PC-9 (cell line): ENCODE measurements around the gene PALD1. TPM values are rescaled to one million over a fixed set of nuclear protein-coding genes. Genes with fewer than 3 reads are reported as not detected.

Experiments
- BruUV-seq: library from RNA; stranded (reverse); fragments of 400-500 nt; replicated peaks from 2 replicates; lab custom pipeline; 2021; lab: Mats Ljungman, UMichigan
- CTCF ChIA-PET: fragments of 300-600 bp; sonication (Branson Sonifier 250); formaldehyde crosslinking; loops from one replicate; lab custom pipeline; 2022; ENCODE audit warnings: antibody characterized with exemption; lab: Charles Lee
- POLR2A ChIA-PET: fragments of 300-600 bp; sonication (Branson Sonifier 250); formaldehyde crosslinking; loops from one replicate; lab custom pipeline; 2022; ENCODE audit warnings: antibody characterized with exemption; ENCODE audit not compliant: unreplicated experiment; lab: Charles Lee
- DNase-seq, 2 experiments: peaks; one replicate each; pipeline versions ENCODE4 v3.0.0 to v3.0.0-alpha.2; 2015 to 2022; ENCODE audit warnings: mixed read lengths in 1 of 2
- H2AFZ ChIP-seq: fragments of 200-600 bp; sonication (generic); 2 replicates; pipeline ENCODE4 v1.8.1; 2017; ENCODE audit warnings: antibody characterized with exemption
- H3F3A ChIP-seq: fragments of 200-600 bp; sonication (generic); 2 replicates; pipeline ENCODE4 v1.8.1; 2017; ENCODE audit warnings: antibody characterized with exemption, mild to moderate bottlenecking, low read depth; ENCODE audit not compliant: insufficient read depth
- H3K27ac ChIP-seq: fragments of 200-600 bp; sonication (generic); 2 replicates; pipeline ENCODE4 v1.6.1; 2016; ENCODE audit warnings: mixed run types
- H3K27me3 ChIP-seq: fragments of 200-600 bp; sonication (generic); 2 replicates; pipeline ENCODE4 v1.6.1; 2016; ENCODE audit warnings: low read depth, mixed run types; ENCODE audit not compliant: insufficient read depth
- H3K36me3 ChIP-seq: fragments of 200-600 bp; sonication (generic); 2 replicates; pipeline ENCODE4 v1.6.1; 2016; ENCODE audit warnings: low read depth, mixed run types
- H3K4me1 ChIP-seq: fragments of 200-600 bp; sonication (generic); replicated peaks from 2 replicates; pipeline ENCODE4 v1.6.1; 2016; ENCODE audit warnings: mixed run types; ENCODE audit not compliant: insufficient read depth
- H3K4me2 ChIP-seq: fragments of 200-600 bp; sonication (generic); 2 replicates; pipeline ENCODE4 v1.6.1; 2017; ENCODE audit warnings: mixed run types
- H3K4me3 ChIP-seq: fragments of 200-600 bp; sonication (generic); 2 replicates; pipeline ENCODE4 v1.6.1; 2016; ENCODE audit warnings: mixed run types
- H3K79me2 ChIP-seq: fragments of 200-600 bp; sonication (generic); 2 replicates; pipeline ENCODE4 v1.6.1; 2017; ENCODE audit warnings: low read depth, mixed run types
- H3K9me2 ChIP-seq: fragments of 200-600 bp; sonication (generic); 2 replicates; pipeline ENCODE4 v1.8.1; 2017; ENCODE audit warnings: mild to moderate bottlenecking; ENCODE audit not compliant: insufficient read depth
- H3K9me3 ChIP-seq: fragments of 200-600 bp; sonication (generic); 2 replicates; pipeline ENCODE4 v1.8.1; 2016; ENCODE audit warnings: low read depth; ENCODE audit not compliant: insufficient read depth
- H4K20me1 ChIP-seq: fragments of 200-600 bp; sonication (generic); 2 replicates; pipeline ENCODE4 v1.8.1; 2017; ENCODE audit not compliant: insufficient read depth
- EZH2 ChIP-seq: fragments of 200-600 bp; sonication (generic); IDR thresholded peaks from 2 replicates; pipeline ENCODE4 v1.8.0; 2017; ENCODE audit warnings: antibody characterized with exemption, low read depth
- intact Hi-C: fragments of 100-400 bp; cut with micrococcal nuclease; formaldehyde crosslinking; loops from one replicate; pipeline ENCODE4 v1.10.0; 2022; ENCODE audit not compliant: unreplicated experiment
- total RNA-seq: library from RNA; stranded (reverse); gene quantifications from 2 replicates; pipeline ENCODE4 v1.2.3, GENCODE V29; 2021
- TF ChIP-seq, protein P1 (sequence below): fragments of 200-600 bp; sonication (generic); conservative IDR thresholded peaks from 2 replicates; pipeline ENCODE4 v1.6.1; 2017; ENCODE audit warnings: mixed run types, antibody characterized with exemption, mild to moderate bottlenecking, moderate library complexity

The PALD1 gene
- total RNA-seq, 1 experiment from 2014 or later = 5.2 TPM

- 0 out of 2 replicates have a peak, but pooled peaks cover 5% of the 10 kb centered on the region for H4K20me1 ChIP-seq
- H3K9me3 ChIP-seq = no peaks in the 10 kb centered on the region
- no TSS peak for BruUV-seq
- no peak overlapping the region for H2AFZ ChIP-seq
- no peaks in the 10 kb centered on the region for H3F3A ChIP-seq
- no peak overlapping the region for H3K4me2 ChIP-seq
- no peak for DNase-seq
- TF ChIP-seq, protein P1, sequence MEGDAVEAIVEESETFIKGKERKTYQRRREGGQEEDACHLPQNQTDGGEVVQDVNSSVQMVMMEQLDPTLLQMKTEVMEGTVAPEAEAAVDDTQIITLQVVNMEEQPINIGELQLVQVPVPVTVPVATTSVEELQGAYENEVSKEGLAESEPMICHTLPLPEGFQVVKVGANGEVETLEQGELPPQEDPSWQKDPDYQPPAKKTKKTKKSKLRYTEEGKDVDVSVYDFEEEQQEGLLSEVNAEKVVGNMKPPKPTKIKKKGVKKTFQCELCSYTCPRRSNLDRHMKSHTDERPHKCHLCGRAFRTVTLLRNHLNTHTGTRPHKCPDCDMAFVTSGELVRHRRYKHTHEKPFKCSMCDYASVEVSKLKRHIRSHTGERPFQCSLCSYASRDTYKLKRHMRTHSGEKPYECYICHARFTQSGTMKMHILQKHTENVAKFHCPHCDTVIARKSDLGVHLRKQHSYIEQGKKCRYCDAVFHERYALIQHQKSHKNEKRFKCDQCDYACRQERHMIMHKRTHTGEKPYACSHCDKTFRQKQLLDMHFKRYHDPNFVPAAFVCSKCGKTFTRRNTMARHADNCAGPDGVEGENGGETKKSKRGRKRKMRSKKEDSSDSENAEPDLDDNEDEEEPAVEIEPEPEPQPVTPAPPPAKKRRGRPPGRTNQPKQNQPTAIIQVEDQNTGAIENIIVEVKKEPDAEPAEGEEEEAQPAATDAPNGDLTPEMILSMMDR = no peak
- no peak for TF ChIP-seq EZH2
- POLR2A ChIA-PET = no interaction called here
- CTCF ChIA-PET = no interaction called here
- no peaks in the 10 kb centered on the region for H3K4me1 ChIP-seq
- H3K4me3 ChIP-seq = no peak overlapping the region
- intact Hi-C loops = no loop called here
- H3K36me3 ChIP-seq = no peaks in the 10 kb centered on the region
- H3K27ac ChIP-seq = no peak overlapping the region
- H3K9me2 ChIP-seq = no peaks in the 10 kb centered on the region
- no peaks in the 10 kb centered on the region for H3K27me3 ChIP-seq
- H3K79me2 ChIP-seq = no peaks in the 10 kb centered on the region
Observed at GRCh38 chr10:70497120-70497545, 18.6 kb downstream of the PALD1 start.

DNA sequence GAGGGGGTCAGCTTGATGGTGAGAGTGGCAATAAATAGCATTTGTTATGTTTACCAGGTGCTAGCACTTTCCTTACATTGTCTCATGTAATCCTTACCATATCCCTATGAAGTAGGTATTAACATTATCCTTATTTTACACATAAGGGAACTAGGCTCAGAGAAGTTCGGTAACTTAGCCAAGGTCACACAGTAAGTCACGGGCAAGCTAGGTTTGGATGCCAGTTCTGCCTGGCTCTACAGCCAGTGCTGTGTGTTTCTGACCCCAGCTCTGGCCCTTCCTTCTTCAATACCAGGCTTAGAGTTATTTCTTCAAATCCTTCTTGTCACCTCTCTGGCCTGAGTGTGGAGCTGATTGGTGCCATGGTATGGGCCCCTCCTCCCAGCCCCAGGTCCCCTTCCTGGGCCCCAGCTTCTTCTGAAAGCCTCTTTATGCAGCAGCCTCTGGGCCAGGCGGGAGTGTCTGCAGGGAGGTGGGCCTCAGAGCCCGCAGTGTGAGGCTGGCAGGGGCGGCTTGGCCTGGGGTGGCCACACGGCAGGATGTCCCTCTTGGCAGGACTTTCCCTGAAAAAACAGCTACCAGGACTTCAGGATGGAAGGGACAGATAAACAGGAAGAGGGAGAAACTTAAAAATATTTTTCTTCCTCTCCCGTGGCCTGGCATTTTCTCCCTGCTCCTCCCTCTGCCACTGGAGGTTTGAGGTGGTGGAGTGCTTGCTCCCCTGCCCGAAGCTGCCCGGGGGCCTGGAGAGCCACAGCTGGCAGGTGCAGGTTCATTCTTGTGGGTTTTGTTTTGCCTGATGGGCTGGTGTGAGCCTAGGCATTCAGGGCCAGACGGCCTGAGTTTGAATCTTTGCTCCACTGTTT lies 20.6 kb downstream of the PALD1 start:
- Histone ChIP-seq H3K9me3 (no peaks in the 10 kb centered on the region), H3K27ac (no peak overlapping the region), H3K4me2 (no peak overlapping the region), H3F3A (no peaks in the 10 kb centered on the region), H3K9me2 (no peaks in the 10 kb centered on the region), H3K4me3 (no peak overlapping the region), H3K79me2 (no peaks in the 10 kb centered on the region), H3K4me1 (no peaks in the 10 kb centered on the region), H2AFZ (no peak overlapping the region), H3K27me3 (no peaks in the 10 kb centered on the region), H3K36me3 (no peaks in the 10 kb centered on the region), H4K20me1 (0 out of 2 replicates have a peak, but pooled peaks cover 5% of the 10 kb centered on the region)
- no TSS peak for BruUV-seq
- ChIA-PET CTCF (interaction anchor here (0.6 kb wide), 1 partner anchor 171 kb away, joined by 3 read pairs; no protein-coding TSS in a partner anchor), POLR2A (no interaction called here)
- TF ChIP-seq, protein P1 = no peak
- TF ChIP-seq EZH2 = no peak
- intact Hi-C loops = no loop called here
- DNase-seq = no peak

DNA sequence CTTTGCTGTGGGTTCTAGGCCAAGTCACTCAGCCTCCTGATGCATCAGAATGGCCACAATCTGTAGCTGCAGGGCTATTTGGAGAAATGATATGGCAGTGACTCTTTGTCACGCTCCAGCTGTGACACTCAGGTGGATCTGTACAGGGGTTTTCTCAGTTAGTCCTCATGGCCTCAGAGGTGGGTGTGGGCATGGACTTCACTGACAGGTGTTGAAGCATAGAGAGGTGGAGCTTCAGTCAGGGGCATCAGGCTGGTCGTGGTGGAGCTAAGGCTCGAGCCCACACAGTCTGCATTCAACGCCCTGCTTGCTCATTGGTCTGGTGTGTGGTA lies 21.2 kb downstream of the PALD1 start:
- H3K4me3 ChIP-seq = no peak overlapping the region
- BruUV-seq = no TSS peak
- no peaks in the 10 kb centered on the region for H3K79me2 ChIP-seq
- H3K27me3 ChIP-seq = no peaks in the 10 kb centered on the region
- no peak overlapping the region for H3K4me2 ChIP-seq
- no peak overlapping the region for H2AFZ ChIP-seq
- TF ChIP-seq, protein P1 = no peak
- TF ChIP-seq EZH2 = no peak
- H3K9me2 ChIP-seq = no peaks in the 10 kb centered on the region
- no peaks in the 10 kb centered on the region for H3K36me3 ChIP-seq
- POLR2A ChIA-PET = no interaction called here
- no peaks in the 10 kb centered on the region for H3K4me1 ChIP-seq
- H3K9me3 ChIP-seq = no peaks in the 10 kb centered on the region
- DNase-seq = no peak
- H3F3A ChIP-seq = no peaks in the 10 kb centered on the region
- no peak overlapping the region for H3K27ac ChIP-seq
- intact Hi-C loops = no loop called here
- CTCF ChIA-PET = no interaction called here
- H4K20me1 ChIP-seq = 0 out of 2 replicates have a peak, but pooled peaks cover 1% of the 10 kb centered on the region
